ENCODE measurements around the gene CGNL1.

Gene CGNL1

GRCh38 chr15:57549935-57550334 lies 173.6 kb downstream of the CGNL1 start:
- no peak overlapping the region for H3K9ac ChIP-seq (ENCODE audit: low read length)
- no peaks in the 10 kb centered on the region for H3K9me3 ChIP-seq (ENCODE audit: low read length)
- H3K9me2 ChIP-seq (ENCODE audit: low read depth, low read length): no peaks in the 10 kb centered on the region
- H3K79me2 ChIP-seq (ENCODE audit: insufficient read depth, low read length): no peaks in the 10 kb centered on the region
- no peak overlapping the region for H3K27ac ChIP-seq (ENCODE audit: low read depth, low read length, poor library complexity, severe bottlenecking)
- H2AFZ ChIP-seq (ENCODE audit: low read length): no peak overlapping the region
- H3K4me1 ChIP-seq (ENCODE audit: insufficient read depth, low read length, severe bottlenecking): no peaks in the 10 kb centered on the region
- no peak overlapping the region for H3K4me2 ChIP-seq (ENCODE audit: low read length)
- H3F3A ChIP-seq (ENCODE audit: insufficient read depth, low read length): no peaks in the 10 kb centered on the region
- no peaks in the 10 kb centered on the region for H4K20me1 ChIP-seq (ENCODE audit: insufficient read depth, low read length)
- 0 out of 2 replicates have a peak, but pooled peaks cover 8% of the 10 kb centered on the region for H3K27me3 ChIP-seq (ENCODE audit: insufficient read depth, low read length)
- H3K36me3 ChIP-seq (ENCODE audit: insufficient read depth, low read length): no peaks in the 10 kb centered on the region
- TF ChIP-seq EZH2 (IDR thresholded peaks at IDR 0.05; ENCODE audit: borderline replicate concordance, low read length) (no peak), CTCF (IDR thresholded peaks at IDR 0.05; ENCODE audit: low read length) (no peak)
- H3K4me3 ChIP-seq (ENCODE audit: low read depth, low read length, poor library complexity, severe bottlenecking): no peak overlapping the region

- Histone ChIP-seq H3K27me3 (ENCODE audit: insufficient read depth, low read length) (0 out of 2 replicates have a peak, but pooled peaks cover 9% of the 10 kb centered on the region), H3K79me2 (ENCODE audit: insufficient read depth, low read length) (no peaks in the 10 kb centered on the region), H2AFZ (ENCODE audit: low read length) (no peak overlapping the region), H3K9ac (ENCODE audit: low read length) (no peak overlapping the region), H3K4me3 (ENCODE audit: low read depth, low read length, poor library complexity, severe bottlenecking) (no peak overlapping the region), H3K4me1 (ENCODE audit: insufficient read depth, low read length, severe bottlenecking) (no peaks in the 10 kb centered on the region), H3K9me2 (ENCODE audit: low read depth, low read length) (no peaks in the 10 kb centered on the region), H3K36me3 (ENCODE audit: insufficient read depth, low read length) (no peaks in the 10 kb centered on the region), H3K9me3 (ENCODE audit: low read length) (no peaks in the 10 kb centered on the region), H4K20me1 (ENCODE audit: insufficient read depth, low read length) (no peaks in the 10 kb centered on the region), H3K27ac (ENCODE audit: low read depth, low read length, poor library complexity, severe bottlenecking) (no peak overlapping the region), H3K4me2 (ENCODE audit: low read length) (no peak overlapping the region), H3F3A (ENCODE audit: insufficient read depth, low read length) (no peaks in the 10 kb centered on the region)
- no peak for TF ChIP-seq EZH2 (IDR thresholded peaks at IDR 0.05; ENCODE audit: borderline replicate concordance, low read length)
- TF ChIP-seq CTCF (IDR thresholded peaks at IDR 0.05; ENCODE audit: low read length): no peak
These were observed 174.3 kb downstream of the CGNL1 start for GRCh38 chr15:57550640-57551039.

- H3K36me3 ChIP-seq (ENCODE audit: insufficient read depth, low read length): no peaks in the 10 kb centered on the region
- H2AFZ ChIP-seq (ENCODE audit: low read length): no peak overlapping the region
- H3K27ac ChIP-seq (ENCODE audit: low read depth, low read length, poor library complexity, severe bottlenecking): no peak overlapping the region
- no peaks in the 10 kb centered on the region for H3K9me3 ChIP-seq (ENCODE audit: low read length)
- H3K9ac ChIP-seq (ENCODE audit: low read length): no peak overlapping the region
- H3K9me2 ChIP-seq (ENCODE audit: low read depth, low read length): no peaks in the 10 kb centered on the region
- no peaks in the 10 kb centered on the region for H3K4me1 ChIP-seq (ENCODE audit: insufficient read depth, low read length, severe bottlenecking)
- no peaks in the 10 kb centered on the region for H4K20me1 ChIP-seq (ENCODE audit: insufficient read depth, low read length)
- 0 out of 2 replicates have a peak, but pooled peaks cover 9% of the 10 kb centered on the region for H3K27me3 ChIP-seq (ENCODE audit: insufficient read depth, low read length)
- TF ChIP-seq CTCF (IDR thresholded peaks at IDR 0.05; ENCODE audit: low read length) (no peak), EZH2 (IDR thresholded peaks at IDR 0.05; ENCODE audit: borderline replicate concordance, low read length) (no peak)
- H3K79me2 ChIP-seq (ENCODE audit: insufficient read depth, low read length): no peaks in the 10 kb centered on the region
- H3F3A ChIP-seq (ENCODE audit: insufficient read depth, low read length): no peaks in the 10 kb centered on the region
- no peak overlapping the region for H3K4me3 ChIP-seq (ENCODE audit: low read depth, low read length, poor library complexity, severe bottlenecking)
- no peak overlapping the region for H3K4me2 ChIP-seq (ENCODE audit: low read length)
These were observed 175.7 kb downstream of the CGNL1 start for GRCh38 chr15:57551715-57552677.
